Liver (tissue), 9 donors: ENCODE results near the gene VWA2. TPM values are rescaled to one million over a fixed set of nuclear protein-coding genes. Genes with fewer than 3 reads are reported as not detected.

Experiments used
- DNase-seq: peaks from one replicate; pipeline ENCODE4 v3.0.0-alpha.2; 2017; ENCODE audit warnings: low spot score
- H3K27ac ChIP-seq, 2 donors: one replicate each; pipeline ENCODE4 v1.7.0; 2013; ENCODE audit warnings: inconsistent platforms in 2 of 2, low read length in 2 of 2, control low read depth in 1 of 2, low read depth in 1 of 2, mild to moderate bottlenecking in 1 of 2
- H3K27me3 ChIP-seq, 4 donors: one replicate each; pipeline versions ENCODE4 v1.6.1 to v1.7.0; 2013; ENCODE audit warnings: low read length in 3 of 4, inconsistent platforms in 1 of 4, mild to moderate bottlenecking in 1 of 4, moderate library complexity in 1 of 4; ENCODE audit not compliant: control insufficient read depth in 4 of 4, insufficient read depth in 4 of 4
- H3K36me3 ChIP-seq, 4 donors: one replicate each; pipeline versions ENCODE4 v1.6.1 to v1.7.0; 2013; ENCODE audit warnings: low read length in 3 of 4, mild to moderate bottlenecking in 3 of 4, low read depth in 1 of 4, moderate library complexity in 1 of 4; ENCODE audit not compliant: control insufficient read depth in 4 of 4, insufficient read depth in 3 of 4
- H3K4me1 ChIP-seq, 4 donors: one replicate each; pipeline versions ENCODE4 v1.6.1 to v1.7.0; 2013; ENCODE audit warnings: low read length in 3 of 4, mild to moderate bottlenecking in 3 of 4, moderate library complexity in 1 of 4; ENCODE audit not compliant: control insufficient read depth in 4 of 4, insufficient read depth in 4 of 4
- H3K4me3 ChIP-seq, 3 donors: one replicate each; pipeline versions ENCODE4 v1.6.1 to v1.7.0; 2013; ENCODE audit warnings: low read length in 3 of 3, control low read depth in 1 of 3, low read depth in 1 of 3, mild to moderate bottlenecking in 1 of 3
- H3K9ac ChIP-seq, 2 donors: one replicate each; pipeline ENCODE4 v1.7.0; 2013; ENCODE audit warnings: low read length in 2 of 2, mild to moderate bottlenecking in 2 of 2, moderate library complexity in 2 of 2, control low read depth in 1 of 2, low read depth in 1 of 2
- H3K9me3 ChIP-seq, 4 donors: one replicate each; pipeline versions ENCODE4 v1.6.1 to v1.7.0; 2013; ENCODE audit warnings: low read length in 3 of 4; ENCODE audit not compliant: control insufficient read depth in 4 of 4
- ATF3 ChIP-seq: IDR thresholded peaks from 2 replicates; pipeline ENCODE4 v1.6.1; 2016; ENCODE audit warnings: antibody characterized with exemption
- CTCF ChIP-seq: fragments of 150-350 bp; IDR thresholded peaks from 2 replicates; pipeline ENCODE4 v1.5.1; 2017; ENCODE audit warnings: improper control_type of control experiment, low read depth, low read length; ENCODE audit not compliant: missing input control
- EGR1 ChIP-seq, 2 donors: IDR thresholded peaks; 2 replicates each; pipeline ENCODE4 v1.6.1; 2016 to 2018; ENCODE audit warnings: antibody characterized with exemption in 2 of 2, low read depth in 2 of 2
- FOXA1 ChIP-seq: IDR thresholded peaks from 2 replicates; pipeline ENCODE4 v1.6.1; 2016; ENCODE audit warnings: antibody characterized with exemption
- FOXA2 ChIP-seq: IDR thresholded peaks from 2 replicates; pipeline ENCODE4 v1.6.1; 2016; ENCODE audit warnings: antibody characterized with exemption
- GABPA ChIP-seq, 2 donors: IDR thresholded peaks in 1 of 2; conservative IDR thresholded peaks in 1 of 2; 2 replicates each; pipeline ENCODE4 v1.6.1; 2016; ENCODE audit warnings: antibody characterized with exemption in 2 of 2, mild to moderate bottlenecking in 1 of 2, moderate library complexity in 1 of 2
- HNF4A ChIP-seq, 2 donors: conservative IDR thresholded peaks; 2 replicates each; pipeline ENCODE4 v1.6.1; 2016; ENCODE audit warnings: antibody characterized with exemption in 2 of 2, mild to moderate bottlenecking in 2 of 2
- HNF4G ChIP-seq: IDR thresholded peaks from 2 replicates; pipeline ENCODE4 v1.6.1; 2016; ENCODE audit warnings: antibody characterized with exemption
- JUND ChIP-seq, 2 donors: IDR thresholded peaks; 2 replicates each; pipeline ENCODE4 v1.6.1; 2016; ENCODE audit warnings: antibody characterized with exemption in 2 of 2
- MAX ChIP-seq: IDR thresholded peaks from 2 replicates; pipeline ENCODE4 v1.6.1; 2016; ENCODE audit warnings: antibody characterized with exemption
- NR2F2 ChIP-seq: IDR thresholded peaks from 2 replicates; pipeline ENCODE4 v1.6.1; 2016; ENCODE audit warnings: antibody characterized with exemption
- RAD21 ChIP-seq, 2 donors: IDR thresholded peaks; 2 replicates each; pipeline ENCODE4 v1.6.1; 2016; ENCODE audit warnings: antibody characterized with exemption in 2 of 2, mild to moderate bottlenecking in 2 of 2
- REST ChIP-seq: IDR thresholded peaks from 2 replicates; pipeline ENCODE4 v1.6.1; 2016; ENCODE audit warnings: antibody characterized with exemption, mild to moderate bottlenecking
- RXRA ChIP-seq, 2 donors: IDR thresholded peaks; 2 replicates each; pipeline ENCODE4 v1.6.1; 2017 to 2018; ENCODE audit warnings: antibody characterized with exemption in 2 of 2, mild to moderate bottlenecking in 1 of 2
- SP1 ChIP-seq: IDR thresholded peaks from 2 replicates; pipeline ENCODE4 v1.6.1; 2018; ENCODE audit warnings: antibody characterized with exemption, mild to moderate bottlenecking
- TAF1 ChIP-seq: conservative IDR thresholded peaks from 2 replicates; pipeline ENCODE4 v1.6.1; 2016; ENCODE audit warnings: antibody characterized with exemption, mild to moderate bottlenecking
- YY1 ChIP-seq: IDR thresholded peaks from 2 replicates; pipeline ENCODE4 v1.6.1; 2016; ENCODE audit warnings: antibody characterized with exemption, mild to moderate bottlenecking
- ZBTB33 ChIP-seq: IDR thresholded peaks from 2 replicates; pipeline ENCODE4 v1.6.1; 2016; ENCODE audit warnings: antibody characterized with exemption
- WGBS: extraction: QIAGEN DNeasy Blood & Tissue Kit; methylation state at CpG from one replicate; pipeline ENCODE4 v1.1.7; 2013; 5-methylcytosine and 5-hydroxymethylcytosine counted together
- polyA plus RNA-seq, 2 donors: library from polyadenylated mRNA; stranded (reverse) in 1 of 2; unstranded in 1 of 2; fragments of 200-250 nt in 1 of 2; fragments of >200 nt in 1 of 2; fragmentation: Nextera tagmentation in 1 of 2; extraction: Ambion mirVana in 1 of 2; gene quantifications; one replicate each; pipeline versions ENCODE4 v1.2.1 to v1.2.3, GENCODE V29; 2013 to 2015
- total RNA-seq, 2 donors: library from RNA; depleted of rRNA; stranded (reverse); fragments of >200 nt; gene quantifications; one replicate each; pipeline ENCODE4 v1.2.3, GENCODE V29; 2014
- donor health status: healthy.
- donor health status: healthy.
- donor health status: healthy.
- donor health status: healthy.
- donor health status: healthy.

VWA2 gene
- total and polyA plus RNA-seq, 4 donors = 0.05 to 0.25 TPM; not detected in 2

GRCh38 chr10:114313866-114314265 is 74.8 kb downstream of the VWA2 start:
- Histone ChIP-seq H3K9me3 (peaks cover 0 to 9% (median 5%) of the 10 kb centered on the region in 4 donors), H3K9ac (no peak overlapping the region), H3K4me3 (no peak overlapping the region), H3K36me3 (no peaks in the 10 kb centered on the region), H3K4me1 (no peaks in the 10 kb centered on the region), H3K27me3 (no peaks in the 10 kb centered on the region), H3K27ac (no peak overlapping the region)
- 86% methylated on average over 11 of the region's 11 CpGs for WGBS
- DNase-seq = no peak
- TF ChIP-seq RXRA (IDR thresholded peaks at IDR 0.05) (no peak), HNF4A (conservative IDR thresholded peaks at IDR 0.05) (no peak), HNF4G (no peak), FOXA2 (no peak), CTCF (no peak), REST (no peak), TAF1 (no peak), SP1 (no peak), RAD21 (IDR thresholded peaks at IDR 0.05) (no peak), ATF3 (no peak), NR2F2 (no peak), YY1 (no peak), ZBTB33 (no peak), FOXA1 (no peak), EGR1 (IDR thresholded peaks at IDR 0.05; ENCODE audit: low read depth in 2 of 2) (no peak), GABPA (IDR thresholded peaks at IDR 0.05 in 1 of 2, conservative IDR thresholded peaks at IDR 0.05 in 1 of 2) (no peak), MAX (no peak), JUND (IDR thresholded peaks at IDR 0.05) (no peak)
